IMR-90 (cell line): ENCODE data around the gene TBXAS1. TPM values are rescaled to one million over a fixed set of nuclear protein-coding genes. Genes with fewer than 3 reads are reported as not detected.

Experiments
- ATAC-seq: fragments of 200-7000 bp; cut with Tn5 transposase; 2 replicates; pipeline ENCODE4 v1.9.1; 2020; ENCODE audit warnings: low read depth, mild to moderate bottlenecking, moderate library complexity
- BruUV-seq: library from RNA; stranded (reverse); fragments of 400-500 nt; replicated peaks from 2 replicates; lab custom pipeline; 2021; lab: Mats Ljungman, UMichigan
- CTCF ChIA-PET: fragments of 300-600 bp; formaldehyde crosslinking; extraction: SDS; loops from one replicate; lab custom pipeline; 2021; ENCODE audit warnings: antibody characterized with exemption; lab: Yijun Ruan, JAX
- POLR2A ChIA-PET: fragments of 300-600 bp; sonication (Branson Sonifier 250); formaldehyde crosslinking; loops from one replicate; lab custom pipeline; 2022; ENCODE audit warnings: antibody characterized with exemption; ENCODE audit not compliant: unreplicated experiment; lab: Charles Lee
- DNase-seq: peaks from one replicate; pipeline ENCODE4 v3.0.0; 2013
- H2AFZ ChIP-seq: replicated peaks from 2 replicates; pipeline ENCODE3; 2013; ENCODE audit warnings: low read length, mild to moderate bottlenecking; ENCODE audit not compliant: poor library complexity
- H2AK5ac ChIP-seq: 2 replicates; pipeline ENCODE4 v1.6.1; 2013; ENCODE audit warnings: low read depth, low read length, inconsistent platforms
- H2AK9ac ChIP-seq: replicated peaks from 2 replicates; pipeline ENCODE3; 2013; ENCODE audit warnings: mild to moderate bottlenecking, low read depth, low read length, moderate library complexity; ENCODE audit not compliant: poor library complexity
- H2BK120ac ChIP-seq: 2 replicates; pipeline ENCODE4 v1.6.1; 2013; ENCODE audit warnings: low read depth, low read length, inconsistent platforms
- H2BK15ac ChIP-seq: 3 replicates; pipeline ENCODE4 v1.6.1; 2013; ENCODE audit warnings: low read depth, low read length, inconsistent platforms
- H2BK20ac ChIP-seq: 2 replicates; pipeline ENCODE4 v1.6.1; 2013; ENCODE audit warnings: low read depth, mild to moderate bottlenecking, inconsistent platforms, low read length, moderate library complexity
- H2BK5ac ChIP-seq: 2 replicates; pipeline ENCODE4 v1.6.1; 2013; ENCODE audit warnings: mild to moderate bottlenecking, low read depth, low read length, inconsistent platforms; ENCODE audit not compliant: poor library complexity, severe bottlenecking
- H3K14ac ChIP-seq: replicated peaks from 2 replicates; pipeline ENCODE4 v1.6.1; 2013; ENCODE audit warnings: low read depth, low read length, inconsistent platforms
- H3K18ac ChIP-seq: 2 replicates; pipeline ENCODE4 v1.6.1; 2013; ENCODE audit warnings: low read depth, low read length, control low read depth
- H3K23ac ChIP-seq: 2 replicates; pipeline ENCODE4 v1.6.1; 2013; ENCODE audit warnings: low read depth, low read length, inconsistent platforms
- H3K27ac ChIP-seq: 2 replicates; pipeline ENCODE4 v1.5.1; 2013; ENCODE audit warnings: mild to moderate bottlenecking, control low read depth, low read length; ENCODE audit not compliant: insufficient read depth
- H3K27me3 ChIP-seq: 2 replicates; pipeline ENCODE4 v1.6.1; 2013; ENCODE audit warnings: low read length; ENCODE audit not compliant: control insufficient read depth, insufficient read depth
- H3K36me3 ChIP-seq: 2 replicates; pipeline ENCODE4 v1.6.1; 2013; ENCODE audit warnings: low read length, mixed read lengths; ENCODE audit not compliant: control insufficient read depth, insufficient read depth
- H3K4ac ChIP-seq: 2 replicates; pipeline ENCODE4 v1.6.1; 2013; ENCODE audit warnings: low read depth, low read length, inconsistent platforms
- H3K4me1 ChIP-seq: 2 replicates; pipeline ENCODE4 v1.6.1; 2013; ENCODE audit warnings: low read length, mixed read lengths; ENCODE audit not compliant: control insufficient read depth, insufficient read depth
- H3K4me2 ChIP-seq: 2 replicates; pipeline ENCODE4 v1.6.1; 2013; ENCODE audit warnings: low read depth, mild to moderate bottlenecking, control low read depth, low read length, moderate library complexity
- H3K4me3 ChIP-seq: 2 replicates; pipeline ENCODE4 v1.5.1; 2013; ENCODE audit warnings: low read depth, mild to moderate bottlenecking, control low read depth, low read length, moderate library complexity; ENCODE audit not compliant: insufficient read depth
- H3K56ac ChIP-seq: 2 replicates; pipeline ENCODE4 v1.6.1; 2013; ENCODE audit warnings: low read length, inconsistent platforms; ENCODE audit not compliant: insufficient read depth; ENCODE audit errors: extremely low read depth
- H3K79me1 ChIP-seq, 2 experiments: 2 replicates each; pipeline ENCODE4 v1.6.1; 2013; ENCODE audit warnings: low read length in 2 of 2, inconsistent platforms in 1 of 2, low read depth in 1 of 2
- H3K9ac ChIP-seq: 2 replicates; pipeline ENCODE4 v1.6.1; 2013; ENCODE audit warnings: low read depth, low read length, control low read depth
- H3K9me1 ChIP-seq: 2 replicates; pipeline ENCODE4 v1.6.1; 2013; ENCODE audit warnings: low read length, inconsistent platforms; ENCODE audit not compliant: insufficient read depth
- H3K9me3 ChIP-seq: 2 replicates; pipeline ENCODE4 v1.6.1; 2013; ENCODE audit warnings: low read length; ENCODE audit not compliant: control insufficient read depth, insufficient read depth
- H4K20me1 ChIP-seq: 2 replicates; pipeline ENCODE4 v1.6.1; 2013; ENCODE audit warnings: low read length, inconsistent platforms; ENCODE audit not compliant: insufficient read depth
- H4K5ac ChIP-seq: 2 replicates; pipeline ENCODE4 v1.6.1; 2013; ENCODE audit warnings: mild to moderate bottlenecking, low read depth, low read length, control low read depth
- H4K8ac ChIP-seq, 2 experiments: 2 replicates each; pipeline ENCODE4 v1.6.1; 2013; ENCODE audit warnings: low read depth in 2 of 2, low read length in 2 of 2, control low read depth in 1 of 2, inconsistent platforms in 1 of 2
- H4K91ac ChIP-seq: 2 replicates; pipeline ENCODE4 v1.6.1; 2013; ENCODE audit warnings: low read depth, low read length, inconsistent platforms; ENCODE audit not compliant: insufficient read depth
- BHLHE40 ChIP-seq: fragments of 150-350 bp; IDR thresholded peaks from 2 replicates; pipeline ENCODE4 v1.6.1; 2016; ENCODE audit warnings: mild to moderate bottlenecking, low read depth, low read length
- CEBPB ChIP-seq: IDR thresholded peaks from 2 replicates; pipeline ENCODE4 v1.6.1; 2012; ENCODE audit warnings: low read depth, low read length, improper control_type of control experiment
- CHD1 ChIP-seq: IDR thresholded peaks from 2 replicates; pipeline ENCODE4 v1.6.1; 2012; ENCODE audit warnings: low read depth, low read length, improper control_type of control experiment
- MAFK ChIP-seq: IDR thresholded peaks from 2 replicates; pipeline ENCODE4 v1.6.1; 2012; ENCODE audit warnings: low read depth, low read length, improper control_type of control experiment
- MAZ ChIP-seq: IDR thresholded peaks from 2 replicates; pipeline ENCODE4 v1.6.1; 2012; ENCODE audit warnings: low read depth, mild to moderate bottlenecking, low read length, improper control_type of control experiment, moderate library complexity, borderline replicate concordance
- NFE2L2 ChIP-seq: fragments of 150-350 bp; IDR thresholded peaks from 2 replicates; pipeline ENCODE4 v1.6.1; 2016; ENCODE audit warnings: low read depth, mild to moderate bottlenecking, low read length
- POLR2A ChIP-seq: IDR thresholded peaks from 2 replicates; pipeline ENCODE4 v1.6.1; 2012; ENCODE audit warnings: mild to moderate bottlenecking, low read depth, low read length
- RAD21 ChIP-seq: IDR thresholded peaks from 2 replicates; pipeline ENCODE4 v1.6.1; 2012; ENCODE audit warnings: low read length, improper control_type of control experiment
- RCOR1 ChIP-seq: IDR thresholded peaks from 2 replicates; pipeline ENCODE4 v1.6.1; 2012; ENCODE audit warnings: mild to moderate bottlenecking, low read length, improper control_type of control experiment; ENCODE audit not compliant: insufficient replicate concordance
- RFX5 ChIP-seq: IDR thresholded peaks from 2 replicates; pipeline ENCODE4 v1.8.0; 2012; ENCODE audit warnings: low read depth, mild to moderate bottlenecking, low read length, moderate library complexity
- WGBS, 2 experiments: methylation state at CpG; one replicate each; pipeline versions ENCODE4 v1.1.5 to v1.1.7; 2013; ENCODE audit warnings: missing lambda C conversion rate in 2 of 2; ENCODE audit not compliant: insufficient read length in 1 of 2; ENCODE audit errors: extremely low coverage in 2 of 2; 5-methylcytosine and 5-hydroxymethylcytosine counted together
- dilution Hi-C: fragments of 300-500 bp; cut with HindIII; formaldehyde crosslinking; loops from one replicate; pipeline ENCODE4 v1.14.3; 2018; ENCODE audit warnings: low sequenced_read_pairs; ENCODE audit not compliant: unreplicated experiment
- in situ Hi-C: fragments of 300-500 bp; cut with MboI; formaldehyde crosslinking; loops from 3 replicates; pipeline ENCODE4 v1.14.3; 2019; ENCODE audit warnings: low sequenced_read_pairs, inconsistent platforms, mixed read lengths
- intact Hi-C: fragments of 100-400 bp; cut with micrococcal nuclease; formaldehyde crosslinking; loops from 2 replicates; pipeline ENCODE4 v1.10.0; 2022
- polyA plus RNA-seq, 3 experiments: library from polyadenylated mRNA; depleted of rRNA; stranded (reverse); fragments of >200 nt; gene quantifications; 2 replicates each; pipeline ENCODE4 v1.2.3, GENCODE V29; 2012; ENCODE audit warnings: low replicate concordance in 1 of 3
- total RNA-seq: library from RNA; depleted of rRNA; stranded (reverse); fragments of >200 nt; gene quantifications from 2 replicates; pipeline ENCODE4 v1.2.3, GENCODE V29; 2012
- TF ChIP-seq, protein P1 (sequence below): fragments of 150-350 bp; IDR thresholded peaks from 2 replicates; pipeline ENCODE4 v1.6.1; 2017; ENCODE audit warnings: mild to moderate bottlenecking, antibody characterized with exemption, low read length, low read depth
- TF ChIP-seq, protein P2 (sequence below): fragments of 150-350 bp; IDR thresholded peaks from 2 replicates; pipeline ENCODE4 v1.6.1; 2016; ENCODE audit warnings: low read depth, mild to moderate bottlenecking, low read length, moderate library complexity, borderline replicate concordance

The TBXAS1 gene
- total and polyA plus RNA-seq, 2 of the 4 experiments (the other 2 are of a cell fraction) = 5.9 to 10.8 TPM

DNA sequence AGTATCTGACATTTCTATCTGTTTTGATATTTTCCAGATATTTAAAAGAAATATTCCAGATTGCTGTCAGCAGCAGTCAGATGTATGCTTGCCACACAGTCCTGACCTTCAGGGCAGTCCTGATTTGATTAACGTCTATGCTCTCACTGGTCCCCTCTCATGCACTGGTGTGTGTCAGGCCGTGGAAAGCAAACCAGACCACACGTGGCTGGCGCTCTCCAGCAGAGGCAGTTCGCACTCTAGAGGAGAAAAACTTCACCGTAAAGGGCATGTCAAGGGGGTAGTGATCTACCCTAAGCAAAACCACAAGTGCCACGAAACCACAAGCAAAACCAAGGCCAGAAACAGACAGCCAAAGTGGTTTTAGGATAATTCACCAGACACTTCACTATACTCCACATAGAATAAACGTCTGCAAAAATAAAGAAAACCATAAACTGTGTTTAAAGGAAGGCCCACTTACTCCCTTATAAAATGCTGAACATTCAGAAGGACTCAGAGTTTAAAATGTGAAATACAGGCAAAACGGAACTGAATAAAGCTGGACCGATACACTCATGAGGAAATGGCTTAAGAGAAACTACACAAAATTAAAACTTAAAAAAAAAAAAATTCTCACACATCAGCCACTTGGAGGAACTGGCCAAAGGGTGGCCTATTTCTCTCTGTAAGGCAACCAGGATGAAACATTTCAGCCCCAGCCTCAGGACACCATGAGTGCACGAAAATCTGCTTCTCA lies 207.3 kb downstream of the TBXAS1 start:
- CTCF ChIA-PET = no interaction called here
- H2BK20ac ChIP-seq = peak overlapping the region; percentile 75
- dilution Hi-C loops (no loop called here), in situ Hi-C loops (no loop called here), intact Hi-C loops (no loop called here)
- no TSS peak for BruUV-seq
- peak overlapping the region; percentile 76; the same call in 1 of the 2 replicates for H3K23ac ChIP-seq
- H2BK15ac ChIP-seq = peak overlapping the region; percentile 73; the same call in 2 of the 3 replicates
- 80% methylated on average over 2 of the region's 11 CpGs; no CpG with 5 or more reads in 1 of the 2 experiments for WGBS, 2 experiments
- peak overlapping the region; percentile 82 for H3K4ac ChIP-seq
- H4K91ac ChIP-seq = peak overlapping the region; percentile 85
- no peaks in the 10 kb centered on the region for H3K9me3 ChIP-seq
- peaks cover 0 to 17% of the 10 kb centered on the region in 2 experiments; a peak in 1 of 4 replicates for H3K79me1 ChIP-seq
- TF ChIP-seq, protein P1, sequence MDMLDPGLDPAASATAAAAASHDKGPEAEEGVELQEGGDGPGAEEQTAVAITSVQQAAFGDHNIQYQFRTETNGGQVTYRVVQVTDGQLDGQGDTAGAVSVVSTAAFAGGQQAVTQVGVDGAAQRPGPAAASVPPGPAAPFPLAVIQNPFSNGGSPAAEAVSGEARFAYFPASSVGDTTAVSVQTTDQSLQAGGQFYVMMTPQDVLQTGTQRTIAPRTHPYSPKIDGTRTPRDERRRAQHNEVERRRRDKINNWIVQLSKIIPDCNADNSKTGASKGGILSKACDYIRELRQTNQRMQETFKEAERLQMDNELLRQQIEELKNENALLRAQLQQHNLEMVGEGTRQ = no peak
- TF ChIP-seq MAZ = no peak
- no peak for TF ChIP-seq RAD21
- no peak for TF ChIP-seq NFE2L2
- no peak for TF ChIP-seq RCOR1
- TF ChIP-seq RFX5 = no peak
- TF ChIP-seq POLR2A = no peak
- no peak for TF ChIP-seq MAFK
- TF ChIP-seq CHD1 = no peak
- TF ChIP-seq, protein P2, sequence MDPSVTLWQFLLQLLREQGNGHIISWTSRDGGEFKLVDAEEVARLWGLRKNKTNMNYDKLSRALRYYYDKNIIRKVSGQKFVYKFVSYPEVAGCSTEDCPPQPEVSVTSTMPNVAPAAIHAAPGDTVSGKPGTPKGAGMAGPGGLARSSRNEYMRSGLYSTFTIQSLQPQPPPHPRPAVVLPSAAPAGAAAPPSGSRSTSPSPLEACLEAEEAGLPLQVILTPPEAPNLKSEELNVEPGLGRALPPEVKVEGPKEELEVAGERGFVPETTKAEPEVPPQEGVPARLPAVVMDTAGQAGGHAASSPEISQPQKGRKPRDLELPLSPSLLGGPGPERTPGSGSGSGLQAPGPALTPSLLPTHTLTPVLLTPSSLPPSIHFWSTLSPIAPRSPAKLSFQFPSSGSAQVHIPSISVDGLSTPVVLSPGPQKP = no peak
- no peak for TF ChIP-seq BHLHE40
- no peak for TF ChIP-seq CEBPB
- no peak overlapping the region for H2BK5ac ChIP-seq
- H3K4me2 ChIP-seq = no peak overlapping the region
- no peak overlapping the region; the same call in 1 of the 2 replicates for H3K56ac ChIP-seq
- H3K27ac ChIP-seq = no peak overlapping the region; the same call in 1 of the 2 replicates
- no peak overlapping the region for H3K9ac ChIP-seq
- POLR2A ChIA-PET = no interaction called here
- no peak overlapping the region for H3K4me3 ChIP-seq
- no peak for DNase-seq
- no peaks in the 10 kb centered on the region for H3K27me3 ChIP-seq
- H3K36me3 ChIP-seq = peaks cover 10% of the 10 kb centered on the region
- ATAC-seq = no peak
- peak overlapping the region; percentile 87; the same call in 1 of the 2 replicates for H2BK120ac ChIP-seq
- H2AK5ac ChIP-seq = peak overlapping the region; percentile 79
- H2AFZ ChIP-seq = peak overlapping the region; percentile 71
- peak overlapping the region; percentile 88 for H3K14ac ChIP-seq
- peaks cover 20% of the 10 kb centered on the region for H3K9me1 ChIP-seq
- H4K8ac ChIP-seq = peak overlapping the region; percentile 75 to 91; a peak in 3 of 4 replicates
- peaks cover 13% of the 10 kb centered on the region for H3K4me1 ChIP-seq
- H4K20me1 ChIP-seq = no peaks in the 10 kb centered on the region
- H4K5ac ChIP-seq = no peak overlapping the region
- no peak overlapping the region for H3K18ac ChIP-seq
- H2AK9ac ChIP-seq = no peak overlapping the region
